GM10248 (cell line): Measurements from ENCODE around the gene SYT8.

Experiments used
- CTCF ChIA-PET: fragments of 300-600 bp; sonication (Branson Sonifier 250); formaldehyde crosslinking; extraction: SDS; loops from one replicate; lab custom pipeline; 2021; ENCODE audit warnings: antibody characterized with exemption; lab: Yijun Ruan, JAX
- POLR2A ChIA-PET: fragments of 350-650 bp; sonication (Branson Sonifier 250); formaldehyde crosslinking; extraction: SDS; loops from one replicate; lab custom pipeline; 2020; ENCODE audit warnings: antibody characterized with exemption; lab: Yijun Ruan, JAX
- DNase-seq: peaks from one replicate; pipeline ENCODE4 v3.0.0; 2012; ENCODE audit errors: extremely low spot score
- CTCF ChIP-seq: IDR thresholded peaks from 2 replicates; pipeline ENCODE4 v1.5.1; 2012; ENCODE audit warnings: mild to moderate bottlenecking, low read depth; ENCODE audit errors: extremely low read depth, missing control alignments, control extremely low read depth

Gene SYT8

DNA sequence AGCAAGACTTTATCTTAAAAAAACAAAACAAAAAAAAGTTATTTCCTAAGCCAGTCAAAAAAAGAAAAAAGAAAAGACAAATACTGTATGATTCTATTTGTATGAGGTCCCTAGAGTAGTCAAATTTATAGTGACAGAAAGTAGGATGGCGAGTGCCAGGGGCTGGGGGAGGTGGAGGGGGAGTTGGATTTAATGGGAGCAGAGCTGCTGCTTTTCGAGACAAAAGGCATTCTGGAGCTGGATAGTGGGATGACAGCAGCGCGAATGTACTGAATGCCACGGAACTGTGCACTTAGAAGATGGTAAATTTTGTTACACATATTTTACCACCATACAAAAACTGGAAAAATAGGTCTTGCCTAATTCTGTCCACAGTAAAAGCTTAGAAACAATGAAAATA, 17.8 kb upstream of the SYT8 start:
- POLR2A ChIA-PET: no interaction called here
- CTCF ChIA-PET: interaction anchor here (2.3 to 4.3 kb wide), 2 partner anchors 123 to 164 kb away, joined by 6 to 21 read pairs; no protein-coding TSS in a partner anchor
- TF ChIP-seq CTCF: no peak
- DNase-seq: no peak

DNA sequence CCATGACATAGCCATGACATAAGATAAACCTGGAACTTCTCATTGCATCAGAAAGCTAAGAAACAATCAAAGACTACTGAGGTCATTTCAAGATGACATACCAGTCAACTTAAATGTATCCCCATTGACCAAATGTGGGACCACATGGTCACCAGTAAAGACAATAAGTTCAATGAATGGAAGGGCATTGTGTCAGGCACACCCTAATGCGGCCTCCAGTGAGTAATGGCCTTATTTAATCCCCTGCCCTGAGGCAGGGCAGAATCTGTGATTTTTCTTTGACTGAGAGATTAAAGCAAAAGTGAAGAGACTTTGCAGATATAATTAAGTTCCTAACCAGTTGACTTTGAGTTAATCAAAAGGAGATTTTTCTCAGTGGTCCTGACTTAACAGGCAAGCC, 17.3 kb upstream of the SYT8 start:
- CTCF ChIA-PET: interaction anchor here (2.1 to 4.3 kb wide), 3 partner anchors 15 to 165 kb away, joined by 6 to 21 read pairs (median 6); no protein-coding TSS in a partner anchor
- DNase-seq: no peak
- POLR2A ChIA-PET: no interaction called here
- no peak for TF ChIP-seq CTCF

- ChIA-PET CTCF (interaction anchor here (1.3 to 2.3 kb wide), 3 partner anchors 11 to 166 kb away, joined by 3 to 6 read pairs (median 6); no protein-coding TSS in a partner anchor), POLR2A (no interaction called here)
- DNase-seq: no peak
- TF ChIP-seq CTCF: no peak
Observed at GRCh38 chr11:1819074-1819473, 15.7 kb upstream of the SYT8 start.

DNA sequence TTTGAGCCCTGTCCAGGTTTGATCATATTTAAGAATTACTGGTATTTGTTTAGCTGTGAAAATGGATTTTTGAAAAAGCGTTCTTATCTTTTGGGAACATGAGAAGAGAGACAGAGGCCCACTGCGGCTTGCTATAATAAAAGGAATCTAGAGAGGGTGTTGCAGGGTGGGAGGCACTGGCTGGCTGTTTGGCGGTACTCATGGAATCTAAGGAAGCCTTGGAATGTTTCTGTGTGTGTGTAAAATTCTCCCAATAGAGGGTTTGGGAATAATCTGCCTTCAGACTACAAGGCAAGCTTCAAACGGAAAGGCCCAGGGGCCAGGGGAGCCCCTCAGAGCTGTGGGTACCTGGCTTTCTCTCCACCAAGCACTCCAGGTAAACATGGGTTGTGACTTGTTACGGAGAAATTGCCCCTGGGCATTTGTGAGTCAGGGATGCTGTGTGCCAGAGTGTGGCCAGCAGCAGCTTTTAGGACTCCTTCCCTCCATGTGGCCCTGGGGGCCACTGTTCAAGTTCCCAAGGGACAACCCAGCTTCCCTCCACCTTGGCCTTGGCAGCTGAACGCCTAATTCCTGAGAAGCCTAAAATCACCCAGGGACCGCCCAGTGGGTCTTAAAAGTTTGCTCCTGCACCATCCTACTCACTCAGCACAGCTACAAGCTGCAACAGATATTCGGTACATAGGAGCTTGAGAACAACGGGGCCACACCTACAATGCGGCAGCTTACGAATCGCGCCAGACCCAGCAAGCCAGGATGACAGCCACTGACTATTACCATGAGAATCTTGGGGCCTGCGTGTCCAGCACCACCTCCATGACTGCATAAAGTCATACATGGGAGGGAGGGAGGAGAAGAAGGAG, 14.1 kb upstream of the SYT8 start:
- ChIA-PET POLR2A (no interaction called here), CTCF (interaction anchor here (1.0 to 6.0 kb wide), 3 partner anchors 9 to 127 kb away, joined by 3 to 33 read pairs (median 20); no protein-coding TSS in a partner anchor)
- DNase-seq: no peak

GRCh38 chr11:1821562-1821961, 13.2 kb upstream of the SYT8 start:
- ChIA-PET POLR2A (no interaction called here), CTCF (interaction anchor here (1.4 to 6.0 kb wide), 3 partner anchors 11 to 330 kb away, joined by 4 to 33 read pairs (median 20); no protein-coding TSS in a partner anchor)
- TF ChIP-seq CTCF: no peak
- DNase-seq: no peak

More for the DNA sequence above, 14.1 kb upstream of the SYT8 start:
- no peak for TF ChIP-seq CTCF

DNA sequence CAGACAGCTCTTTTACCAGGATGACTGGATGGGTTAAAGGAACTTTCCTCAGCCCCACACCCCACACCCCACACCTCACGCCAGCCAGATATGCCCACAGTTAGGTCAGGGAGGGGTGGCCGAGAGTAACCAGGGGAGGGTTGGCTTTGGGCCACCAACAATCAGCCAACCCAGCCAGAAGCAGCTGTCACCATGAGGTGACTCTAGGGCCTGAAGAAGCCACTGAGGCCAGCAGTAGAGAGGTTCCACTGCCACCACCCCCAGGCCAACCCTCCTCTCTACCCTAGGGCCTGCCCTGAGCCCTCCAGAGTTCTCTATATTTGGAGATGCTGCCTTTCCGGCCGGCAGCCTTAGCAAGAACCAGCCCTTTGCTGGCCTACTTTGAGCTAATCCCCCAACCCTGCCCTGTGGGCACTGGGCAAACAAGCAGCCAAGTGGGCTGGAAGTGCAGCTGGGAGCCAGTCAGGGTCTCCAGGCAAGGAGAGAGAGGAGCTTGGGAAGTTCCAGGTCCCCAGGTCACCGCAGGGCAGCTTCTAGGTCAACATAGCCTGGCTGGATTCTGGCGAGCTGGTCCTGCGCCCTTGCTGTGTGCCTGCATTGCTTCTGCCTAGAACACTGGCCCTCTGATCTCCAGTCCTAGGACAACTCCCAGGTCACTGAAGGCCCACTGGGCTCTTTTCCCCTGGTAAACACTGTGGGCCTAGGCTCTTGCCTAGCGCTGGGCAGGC, 12.0 kb upstream of the SYT8 start:
- ChIA-PET POLR2A (no interaction called here), CTCF (interaction anchor here (0.9 to 6.0 kb wide), 7 partner anchors 10 to 329 kb away, joined by 3 to 33 read pairs (median 4); no protein-coding TSS in a partner anchor)
- DNase-seq: no peak
- no peak for TF ChIP-seq CTCF
